BE2C (cell line): ENCODE results near the gene MGMT.

Experiments used
- DNase-seq: peaks from one replicate; pipeline ENCODE4 v3.0.0-alpha.2; 2020
- H3K27me3 ChIP-seq: fragments of 250-450 bp; sonication (Bioruptor Pico); 2 replicates; pipeline ENCODE4 v1.5.1; 2020; ENCODE audit warnings: mild to moderate bottlenecking
- H3K36me3 ChIP-seq: fragments of 250-450 bp; sonication (Bioruptor Pico); 2 replicates; pipeline ENCODE4 v1.5.1; 2020; ENCODE audit warnings: mild to moderate bottlenecking
- H3K4me1 ChIP-seq: fragments of 250-450 bp; sonication (Bioruptor Pico); 2 replicates; pipeline ENCODE4 v1.5.1; 2020
- H3K4me3 ChIP-seq: 2 replicates; pipeline ENCODE4 v1.5.1; 2011; ENCODE audit warnings: low read depth, low read length
- H3K9me3 ChIP-seq: fragments of 250-450 bp; sonication (Bioruptor Pico); 2 replicates; pipeline ENCODE4 v1.5.1; 2020
- CTCF ChIP-seq: IDR thresholded peaks from 2 replicates; pipeline ENCODE4 v1.5.1; 2012; ENCODE audit warnings: mild to moderate bottlenecking, low read depth, low read length

The MGMT gene

GRCh38 chr10:129642427-129642826 lies 175.4 kb downstream of the MGMT start:
- Histone ChIP-seq H3K27me3 (no peaks in the 10 kb centered on the region), H3K9me3 (no peaks in the 10 kb centered on the region), H3K36me3 (no peaks in the 10 kb centered on the region), H3K4me1 (no peaks in the 10 kb centered on the region), H3K4me3 (no peak overlapping the region)
- TF ChIP-seq CTCF = no peak
- DNase-seq = no peak

GRCh38 chr10:129643266-129643665 lies 176.2 kb downstream of the MGMT start:
- Histone ChIP-seq H3K4me1 (no peaks in the 10 kb centered on the region), H3K4me3 (no peak overlapping the region)

GRCh38 chr10:129645487-129645886 lies 178.4 kb downstream of the MGMT start:
- TF ChIP-seq CTCF = no peak
- Histone ChIP-seq H3K4me3 (no peak overlapping the region), H3K9me3 (no peaks in the 10 kb centered on the region), H3K4me1 (no peaks in the 10 kb centered on the region), H3K27me3 (no peaks in the 10 kb centered on the region), H3K36me3 (no peaks in the 10 kb centered on the region)
- no peak for DNase-seq

More at GRCh38 chr10:129643266-129643665, 176.2 kb downstream of the MGMT start:
- no peaks in the 10 kb centered on the region for H3K27me3 ChIP-seq
- DNase-seq = no peak
- TF ChIP-seq CTCF = no peak
- H3K36me3 ChIP-seq = no peaks in the 10 kb centered on the region
- no peaks in the 10 kb centered on the region for H3K9me3 ChIP-seq

- H3K9me3 ChIP-seq = no peaks in the 10 kb centered on the region
Observed at GRCh38 chr10:129646973-129647372, 179.9 kb downstream of the MGMT start.

GRCh38 chr10:129647590-129647989 lies 180.5 kb downstream of the MGMT start:
- no peak for DNase-seq
- H3K9me3 ChIP-seq = no peaks in the 10 kb centered on the region
- H3K4me1 ChIP-seq = no peaks in the 10 kb centered on the region
- no peaks in the 10 kb centered on the region for H3K36me3 ChIP-seq
- no peak for TF ChIP-seq CTCF
- H3K4me3 ChIP-seq = no peak overlapping the region
- H3K27me3 ChIP-seq = no peaks in the 10 kb centered on the region

More at GRCh38 chr10:129646973-129647372, 179.9 kb downstream of the MGMT start:
- H3K4me1 ChIP-seq = no peaks in the 10 kb centered on the region
- no peaks in the 10 kb centered on the region for H3K27me3 ChIP-seq
- TF ChIP-seq CTCF = no peak
- no peaks in the 10 kb centered on the region for H3K36me3 ChIP-seq
- no peak for DNase-seq
- no peak overlapping the region for H3K4me3 ChIP-seq

GRCh38 chr10:129648856-129649255 lies 181.8 kb downstream of the MGMT start:
- Histone ChIP-seq H3K9me3 (no peaks in the 10 kb centered on the region), H3K36me3 (no peaks in the 10 kb centered on the region), H3K27me3 (no peaks in the 10 kb centered on the region), H3K4me1 (no peaks in the 10 kb centered on the region), H3K4me3 (no peak overlapping the region)
- no peak for DNase-seq
- TF ChIP-seq CTCF = no peak
